Fibroblast of lung (primary cell): ENCODE measurements around the gene JPH3.

Experiments
- CTCF ChIP-seq, 2 donors: IDR thresholded peaks in 1 of 2; conservative IDR thresholded peaks in 1 of 2; 1 replicate in 1 of 2; 2 replicates in 1 of 2; pipeline ENCODE4 v1.5.1; 2011 to 2012; ENCODE audit warnings: low read length in 2 of 2, control low read depth in 1 of 2, inconsistent platforms in 1 of 2, low read depth in 1 of 2, mild to moderate bottlenecking in 1 of 2
- EZH2 ChIP-seq: IDR thresholded peaks from 2 replicates; pipeline ENCODE4 v1.5.1; 2012; ENCODE audit warnings: low read length, control low read depth, mild to moderate bottlenecking; ENCODE audit errors: missing control alignments

DNA sequence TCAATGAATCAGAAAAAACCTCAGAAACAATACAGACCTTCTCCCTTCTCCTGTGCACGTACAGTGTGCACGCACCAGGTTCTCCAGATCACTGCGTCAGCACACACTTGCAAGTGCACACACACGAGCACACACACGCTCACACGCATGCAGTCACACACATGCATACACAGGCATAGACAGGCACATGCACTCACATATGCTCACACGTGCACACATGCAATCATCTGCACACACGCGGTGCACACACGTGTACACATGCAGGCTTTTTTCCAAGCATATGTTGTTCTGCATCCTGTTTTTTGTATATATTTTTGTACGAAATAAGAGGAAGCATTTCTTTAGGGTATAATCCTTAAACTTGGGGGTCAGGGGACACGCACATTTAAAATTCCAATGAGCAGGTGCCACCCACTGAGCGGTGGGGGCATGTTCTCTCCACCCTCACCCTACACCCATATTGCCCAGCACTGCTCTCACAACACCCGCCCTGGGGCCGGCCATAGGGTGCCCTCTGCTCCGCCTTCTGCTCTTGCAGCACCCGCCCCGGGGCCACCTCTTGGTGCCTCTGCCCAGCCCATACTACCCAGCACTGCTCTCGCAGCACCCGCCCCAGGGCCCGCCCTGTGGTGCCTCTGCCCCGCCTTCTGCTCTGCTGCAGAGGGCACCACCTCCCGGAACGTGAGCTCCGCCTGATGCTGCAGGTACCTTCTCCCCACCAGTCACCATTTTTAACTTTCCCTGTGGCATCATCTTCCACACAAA is 142.6 kb downstream of the JPH3 start:
- TF ChIP-seq CTCF (conservative IDR thresholded peaks at IDR 0.05 in 1 of 2, IDR thresholded peaks at IDR 0.05 in 1 of 2; ENCODE audit: low read depth in 1 of 2, low read length in 2 of 2), result no peak
- TF ChIP-seq EZH2, result no peak
